Measurements from ENCODE around the gene LPP. TPM values are rescaled to one million over a fixed set of nuclear protein-coding genes. Genes with fewer than 3 reads are reported as not detected.

LPP gene
- total RNA-seq, 4 donors from 2014 or later = 56.0 to 65.7 (median 58.1) TPM

- Histone ChIP-seq H3K36me3 (no peaks in the 10 kb centered on the region), H3K27ac (no peak overlapping the region), H3K4me3 (no peak overlapping the region), H3K27me3 (no peaks in the 10 kb centered on the region), H3K9me3 (no peaks in the 10 kb centered on the region), H3K4me1 (peaks cover 7 to 14% of the 10 kb centered on the region in 2 donors)
- intact Hi-C loops (cut with DNase I; ENCODE audit: low total_unique reads) = no loop called here
- DNase-seq = no peak
- in situ Hi-C loops (cut with MboI; ENCODE audit: low sequenced_read_pairs in 4 of 4) = loop anchor here in 1 of 4 donors (25.0 kb wide), 1 partner anchor 1054 kb away; the partner anchor contains the start of gene BCL6
- no peak for ATAC-seq
- TF ChIP-seq CTCF (IDR thresholded peaks at IDR 0.05 in 4 of 5, conservative IDR thresholded peaks at IDR 0.05 in 1 of 5) (no peak), POLR2A (IDR thresholded peaks at IDR 0.05) (no peak)
Measured at GRCh38 chr3:188791311-188791710, 637.4 kb downstream of the LPP start.

GRCh38 chr3:188792793-188793192 is 638.8 kb downstream of the LPP start:
- DNase-seq (peak in 1 of 2 donors; percentile 44), ATAC-seq (peak; percentile 27 to 76)
- TF ChIP-seq CTCF (IDR thresholded peaks at IDR 0.05 in 4 of 5, conservative IDR thresholded peaks at IDR 0.05 in 1 of 5) (peak in 1 of 5 experiments; percentile 35), POLR2A (IDR thresholded peaks at IDR 0.05) (no peak)
- Histone ChIP-seq H3K27me3 (no peaks in the 10 kb centered on the region), H3K36me3 (no peaks in the 10 kb centered on the region), H3K4me1 (peaks cover 7 to 20% of the 10 kb centered on the region in 2 donors), H3K4me3 (no peak overlapping the region), H3K9me3 (no peaks in the 10 kb centered on the region), H3K27ac (no peak overlapping the region)
- in situ Hi-C loops (cut with MboI; ENCODE audit: low sequenced_read_pairs in 4 of 4) (loop anchor here in 1 of 4 donors (25.0 kb wide), 1 partner anchor 1055 kb away; the partner anchor contains the start of gene BCL6), intact Hi-C loops (cut with DNase I; ENCODE audit: low total_unique reads) (no loop called here)

DNA sequence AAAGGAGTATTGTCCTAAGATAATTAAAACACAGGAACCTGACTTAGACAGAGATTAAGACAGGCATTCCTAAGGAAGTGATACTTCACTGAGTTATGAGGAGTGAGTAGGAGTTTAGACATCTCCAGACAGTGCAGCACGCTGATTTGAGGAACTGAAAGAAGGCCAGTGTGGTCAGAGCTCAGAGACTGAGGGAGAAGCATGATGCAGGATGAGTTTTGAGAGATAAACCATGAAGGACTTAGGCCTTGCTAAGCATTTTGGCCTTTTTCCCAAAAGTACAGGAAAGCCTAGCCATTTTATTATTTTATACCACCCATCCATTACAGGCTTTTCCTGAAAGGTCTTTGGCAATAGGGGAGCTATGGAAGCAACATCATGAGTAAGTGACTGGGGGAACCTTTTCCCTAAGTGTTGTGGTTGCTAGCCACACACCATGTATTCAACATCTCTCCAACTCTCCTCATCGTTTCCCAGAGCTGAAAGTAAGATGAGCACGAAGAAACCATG is 642.2 kb downstream of the LPP start:
- Histone ChIP-seq H3K27ac (no peak overlapping the region), H3K27me3 (no peaks in the 10 kb centered on the region), H3K36me3 (no peaks in the 10 kb centered on the region), H3K4me1 (peaks cover 7 to 36% of the 10 kb centered on the region in 2 donors), H3K4me3 (no peak overlapping the region), H3K9me3 (no peaks in the 10 kb centered on the region)
- intact Hi-C loops (cut with DNase I; ENCODE audit: low total_unique reads) = no loop called here
- TF ChIP-seq CTCF (IDR thresholded peaks at IDR 0.05 in 4 of 5, conservative IDR thresholded peaks at IDR 0.05 in 1 of 5) = no peak
- no peak for TF ChIP-seq POLR2A (IDR thresholded peaks at IDR 0.05)
- DNase-seq (no peak), ATAC-seq (no peak)
- in situ Hi-C loops (cut with MboI; ENCODE audit: low sequenced_read_pairs in 4 of 4) = loop anchor here in 1 of 4 donors (25.0 kb wide), 1 partner anchor 1059 kb away; the partner anchor contains the start of gene BCL6

DNA sequence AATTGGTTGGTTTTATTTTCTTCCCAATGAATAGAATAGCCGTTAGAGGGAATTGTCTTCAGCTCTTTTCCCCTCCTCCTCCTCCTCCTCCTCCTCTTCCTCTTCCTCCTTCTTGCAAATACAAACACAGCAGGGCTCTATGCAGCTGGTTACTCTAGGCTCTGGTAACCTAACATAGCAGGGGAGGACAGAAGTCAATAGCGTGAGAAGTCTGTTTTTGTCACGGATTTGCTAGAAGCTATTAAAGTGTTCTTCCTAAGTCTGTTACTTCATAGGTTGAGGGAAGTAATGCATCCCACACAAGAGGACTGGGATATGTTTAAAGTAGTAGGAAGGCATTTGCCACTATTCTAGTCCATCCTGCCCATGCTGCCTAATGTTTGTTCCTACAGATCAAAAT is 643.1 kb downstream of the LPP start:
- ATAC-seq = no peak
- no peaks in the 10 kb centered on the region for H3K36me3 ChIP-seq
- in situ Hi-C loops (cut with MboI; ENCODE audit: low sequenced_read_pairs in 4 of 4) (loop anchor here in 1 of 4 donors (25.0 kb wide), 1 partner anchor 1060 kb away; the partner anchor contains the start of gene BCL6), intact Hi-C loops (cut with DNase I; ENCODE audit: low total_unique reads) (no loop called here)
- H3K4me1 ChIP-seq = peaks cover 3 to 35% of the 10 kb centered on the region in 2 donors
- no peaks in the 10 kb centered on the region for H3K27me3 ChIP-seq
- DNase-seq = no peak
- no peak for TF ChIP-seq POLR2A (IDR thresholded peaks at IDR 0.05)
- H3K4me3 ChIP-seq = no peak overlapping the region
- no peaks in the 10 kb centered on the region for H3K9me3 ChIP-seq
- H3K27ac ChIP-seq = peak overlapping the region in 1 of 4 donors; percentile 15

DNA sequence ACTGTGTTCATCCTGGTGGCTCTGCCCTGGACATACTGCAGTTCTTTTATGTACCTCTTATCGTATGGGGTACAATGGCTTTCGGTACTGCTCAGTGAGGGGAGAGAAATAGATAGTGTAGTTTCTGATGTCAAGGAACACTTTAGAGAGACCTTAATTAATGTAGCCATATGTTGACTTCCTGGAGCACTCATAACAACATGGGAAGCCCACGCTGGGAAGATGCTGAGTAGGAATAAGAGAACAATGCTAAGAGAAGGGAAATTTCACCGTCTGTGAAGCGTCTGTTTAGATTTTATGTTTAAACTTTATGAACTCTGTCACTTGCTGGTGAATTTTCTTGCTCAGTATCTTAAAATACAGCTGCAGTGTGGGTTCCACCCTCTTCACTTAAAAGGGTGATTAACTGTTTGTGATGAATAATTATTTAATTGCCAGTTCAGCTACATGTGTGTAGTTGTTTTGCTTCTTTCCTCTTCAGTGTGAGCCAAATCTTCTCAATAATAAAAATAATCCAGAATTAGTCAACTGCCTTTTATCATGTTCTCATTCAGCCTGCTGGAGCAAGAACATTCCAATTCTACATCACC is 644.7 kb downstream of the LPP start:
- Histone ChIP-seq H3K9me3 (no peaks in the 10 kb centered on the region), H3K27ac (no peak overlapping the region), H3K36me3 (no peaks in the 10 kb centered on the region), H3K4me1 (peaks cover 0 to 27% of the 10 kb centered on the region in 2 donors), H3K4me3 (no peak overlapping the region), H3K27me3 (no peaks in the 10 kb centered on the region)
- intact Hi-C loops (cut with DNase I; ENCODE audit: low total_unique reads) = no loop called here
- no peak for ATAC-seq
- TF ChIP-seq POLR2A (IDR thresholded peaks at IDR 0.05) (no peak), CTCF (IDR thresholded peaks at IDR 0.05 in 4 of 5, conservative IDR thresholded peaks at IDR 0.05 in 1 of 5) (no peak)
- DNase-seq = no peak
- in situ Hi-C loops (cut with MboI; ENCODE audit: low sequenced_read_pairs in 4 of 4) = loop anchor here in 1 of 4 donors (25.0 kb wide), 1 partner anchor 1061 kb away; the partner anchor contains the start of gene BCL6

Data from gastrocnemius medialis (tissue), 4 donors.